H1 (cell line): ENCODE measurements around the gene CHCHD6. TPM values are rescaled to one million over a fixed set of nuclear protein-coding genes. Genes with fewer than 3 reads are reported as not detected.

Source experiments
- BCL11A ChIP-seq, 2 experiments: IDR thresholded peaks; one replicate each; pipeline ENCODE4 v1.6.1; 2011; ENCODE audit warnings: low read depth in 2 of 2, low read length in 2 of 2, mild to moderate bottlenecking in 2 of 2
- CHD7 ChIP-seq: fragments of 300-600 bp; sonication (generic); IDR thresholded peaks from 2 replicates; pipeline ENCODE4 v1.7.1; 2012; ENCODE audit warnings: low read length, moderate library complexity, mild to moderate bottlenecking, inconsistent platforms; ENCODE audit not compliant: insufficient replicate concordance
- GTF2F1 ChIP-seq: IDR thresholded peaks from 2 replicates; pipeline ENCODE4 v1.6.1; 2012; ENCODE audit warnings: low read depth, low read length, improper control_type of control experiment, borderline replicate concordance
- NANOG ChIP-seq: IDR thresholded peaks from 2 replicates; pipeline ENCODE4 v1.6.1; 2011; ENCODE audit warnings: low read length, low read depth, mild to moderate bottlenecking, inconsistent platforms; ENCODE audit not compliant: insufficient read depth, poor library complexity, severe bottlenecking
- NRF1 ChIP-seq: IDR thresholded peaks from 2 replicates; pipeline ENCODE4 v1.6.1; 2011; ENCODE audit warnings: mild to moderate bottlenecking, low read depth, low read length, improper control_type of control experiment
- SIRT6 ChIP-seq: IDR thresholded peaks from one replicate; pipeline ENCODE4 v1.7.1; 2012; ENCODE audit warnings: low read length, inconsistent platforms
- SRF ChIP-seq: IDR thresholded peaks from 2 replicates; pipeline ENCODE4 v1.6.1; 2011; ENCODE audit warnings: mild to moderate bottlenecking, low read depth, low read length, moderate library complexity
- TAF7 ChIP-seq: optimal IDR thresholded peaks from 2 replicates; pipeline ENCODE3; 2011; ENCODE audit warnings: low read depth, mild to moderate bottlenecking, inconsistent platforms, low read length, moderate library complexity, borderline replicate concordance
- polyA plus RNA-seq, 7 experiments: library from polyadenylated mRNA; depleted of rRNA in 3 of 7; stranded (reverse) in 5 of 7; unstranded in 2 of 7; fragments of >200 nt in 5 of 7; fragments of 200-250 nt in 2 of 7; gene quantifications; 1 replicate in 5 of 7; 2 replicates in 1 of 7; 4 replicates in 1 of 7; pipeline versions ENCODE4 v1.2.1 to v1.2.3, GENCODE V29; 2011 to 2013; ENCODE audit warnings: missing spikeins in 2 of 7, mixed read lengths in 2 of 7
- total RNA-seq: library from RNA; stranded (reverse); fragmentation: NEBNext Ultra II Directional; extraction: Animal tissue kit (Norgen Biotek cat#: 25700); gene quantifications from 2 replicates; pipeline ENCODE4 v1.2.1, GENCODE V29; 2021

Gene CHCHD6
- total and polyA plus RNA-seq, 2 of the 8 experiments (the other 6 are each of a cell fraction or from before 2014, with no cell fraction given), result 32.4 to 37.6 TPM

- TF ChIP-seq CHD7 (no peak), GTF2F1 (no peak), NRF1 (no peak), SIRT6 (no peak), NANOG (no peak), SRF (no peak), TAF7 (no peak), BCL11A (IDR thresholded peaks at IDR 0.05; ENCODE audit: low read depth in 2 of 2, low read length in 2 of 2) (no peak)
Observed at GRCh38 chr3:126857928-126858327, 153.9 kb downstream of the CHCHD6 start (continued).
